KMS-11 (cell line): ENCODE data around the gene MB21D2.

Experiments used
- H2AFZ ChIP-seq: fragments of 200-600 bp; sonication (generic); 2 replicates; pipeline ENCODE4 v1.6.1; 2016; ENCODE audit warnings: antibody characterized with exemption, mixed run types, low read depth
- H3K27ac ChIP-seq: fragments of 200-600 bp; sonication (generic); 2 replicates; pipeline ENCODE4 v1.6.1; 2016; ENCODE audit warnings: mild to moderate bottlenecking, mixed run types
- H3K27me3 ChIP-seq: fragments of 200-600 bp; sonication (generic); 2 replicates; pipeline ENCODE4 v1.6.1; 2017; ENCODE audit warnings: mild to moderate bottlenecking, low read depth, mixed run types, moderate library complexity; ENCODE audit not compliant: insufficient read depth
- H3K36me3 ChIP-seq: fragments of 200-600 bp; sonication (generic); 2 replicates; pipeline ENCODE4 v1.6.1; 2017; ENCODE audit warnings: mild to moderate bottlenecking, mixed run types; ENCODE audit not compliant: insufficient read depth
- H3K4me1 ChIP-seq: fragments of 200-600 bp; sonication (generic); 2 replicates; pipeline ENCODE4 v1.6.1; 2016; ENCODE audit warnings: mild to moderate bottlenecking, low read depth, mixed run types; ENCODE audit not compliant: poor library complexity, severe bottlenecking
- H3K4me2 ChIP-seq: fragments of 200-600 bp; sonication (generic); 2 replicates; pipeline ENCODE4 v1.7.0; 2016; ENCODE audit warnings: mild to moderate bottlenecking, mixed run types
- H3K4me3 ChIP-seq: fragments of 200-600 bp; sonication (generic); IDR thresholded peaks from 2 replicates; pipeline ENCODE4 v1.6.1; 2017; ENCODE audit warnings: low read depth, low read length, mixed read lengths; ENCODE audit not compliant: insufficient read depth
- H3K79me2 ChIP-seq: fragments of 200-600 bp; sonication (generic); 2 replicates; pipeline ENCODE4 v1.6.1; 2016; ENCODE audit warnings: low read depth, mixed run types; ENCODE audit not compliant: insufficient read depth
- H3K9ac ChIP-seq: fragments of 200-600 bp; sonication (generic); 2 replicates; pipeline ENCODE4 v1.6.1; 2016; ENCODE audit warnings: mild to moderate bottlenecking, mixed run types
- H4K20me1 ChIP-seq: fragments of 200-600 bp; sonication (generic); 2 replicates; pipeline ENCODE4 v1.6.1; 2016; ENCODE audit warnings: mild to moderate bottlenecking, mixed run types; ENCODE audit not compliant: insufficient read depth
- CTCF ChIP-seq: fragments of 200-600 bp; sonication (generic); conservative IDR thresholded peaks from 2 replicates; pipeline ENCODE4 v1.6.1; 2017; ENCODE audit warnings: low read depth, mild to moderate bottlenecking, antibody characterized with exemption, low read length, moderate library complexity, mixed read lengths

Gene MB21D2

GRCh38 chr3:192830291-192831110, 87.2 kb downstream of the MB21D2 start:
- H3K27me3 ChIP-seq: no peaks in the 10 kb centered on the region
- no peak overlapping the region for H2AFZ ChIP-seq
- H3K4me1 ChIP-seq: peaks cover 56% of the 10 kb centered on the region
- H3K27ac ChIP-seq: peak overlapping the region; percentile 48
- no peaks in the 10 kb centered on the region for H3K36me3 ChIP-seq
- no peak overlapping the region for H3K4me3 ChIP-seq
- H4K20me1 ChIP-seq: no peaks in the 10 kb centered on the region
- H3K79me2 ChIP-seq: peaks cover 50% of the 10 kb centered on the region
- peak overlapping the region; percentile 9; the same call in 1 of the 2 replicates for H3K4me2 ChIP-seq
- TF ChIP-seq CTCF: no peak
- H3K9ac ChIP-seq: no peak overlapping the region

DNA sequence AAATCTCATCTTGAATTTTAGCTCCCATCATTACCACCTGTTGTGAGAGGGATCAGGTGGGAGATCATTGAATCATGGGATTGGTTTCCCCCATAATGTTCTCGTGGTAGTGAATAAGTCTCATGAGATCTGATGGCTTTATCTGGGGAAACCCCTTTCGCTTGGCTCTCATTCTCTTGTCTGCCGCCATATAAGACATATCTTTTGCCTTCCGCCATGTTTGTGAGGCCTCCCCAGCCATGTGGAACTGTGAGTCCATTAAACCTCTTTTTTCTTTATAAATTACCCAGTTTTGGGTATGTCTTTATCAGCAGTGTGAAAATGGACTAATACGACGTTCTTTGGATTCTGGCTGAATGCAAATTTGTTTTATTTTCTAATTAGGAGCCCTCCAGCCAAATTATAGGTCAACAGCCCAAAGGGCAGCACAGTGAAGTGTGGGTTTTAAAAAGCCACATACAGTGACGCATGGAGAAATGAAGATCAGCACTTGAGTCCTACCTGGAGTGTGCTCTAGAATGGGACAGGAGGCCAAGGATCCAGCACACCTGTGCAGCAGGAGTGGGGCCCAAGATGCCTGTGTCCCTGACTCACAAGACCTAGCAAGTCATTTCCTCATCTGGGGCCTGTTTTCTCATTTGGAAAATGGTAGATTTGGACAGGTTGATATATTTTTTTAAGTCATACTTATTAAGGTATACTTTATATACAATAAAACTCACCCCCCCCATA, 89.6 kb downstream of the MB21D2 start:
- Histone ChIP-seq H3K4me1 (peaks cover 53% of the 10 kb centered on the region), H3K4me2 (no peak overlapping the region), H3K79me2 (peaks cover 36% of the 10 kb centered on the region)

DNA sequence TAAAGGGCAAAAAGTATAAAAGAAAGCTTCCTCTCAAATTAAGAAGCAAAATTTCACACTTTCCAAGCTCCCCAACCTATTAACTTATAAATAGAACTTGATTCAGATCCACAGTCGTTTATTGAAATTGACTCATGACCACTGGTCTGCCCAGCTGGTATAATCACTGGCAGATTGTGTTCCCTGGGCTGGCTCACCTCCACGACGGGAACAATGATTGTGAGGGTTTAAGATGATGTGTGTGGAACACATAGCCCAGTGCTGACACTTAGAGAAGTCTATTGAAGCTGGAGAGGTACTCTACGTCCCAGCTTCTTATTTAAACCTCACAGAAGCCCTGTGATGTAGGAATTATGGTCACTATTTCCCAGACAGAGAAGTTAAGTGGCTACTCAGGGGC, 90.4 kb downstream of the MB21D2 start:
- Histone ChIP-seq H3K4me1 (peaks cover 45% of the 10 kb centered on the region), H3K27me3 (no peaks in the 10 kb centered on the region), H3K79me2 (peaks cover 27% of the 10 kb centered on the region), H3K4me2 (no peak overlapping the region), H4K20me1 (no peaks in the 10 kb centered on the region), H3K4me3 (no peak overlapping the region), H3K9ac (no peak overlapping the region), H3K36me3 (no peaks in the 10 kb centered on the region), H3K27ac (no peak overlapping the region), H2AFZ (no peak overlapping the region)
- TF ChIP-seq CTCF: no peak

More for the DNA sequence above, 89.6 kb downstream of the MB21D2 start:
- Histone ChIP-seq H3K9ac (no peak overlapping the region), H3K27me3 (no peaks in the 10 kb centered on the region), H4K20me1 (no peaks in the 10 kb centered on the region), H3K4me3 (no peak overlapping the region), H3K27ac (no peak overlapping the region), H3K36me3 (no peaks in the 10 kb centered on the region), H2AFZ (no peak overlapping the region)
- TF ChIP-seq CTCF: no peak

DNA sequence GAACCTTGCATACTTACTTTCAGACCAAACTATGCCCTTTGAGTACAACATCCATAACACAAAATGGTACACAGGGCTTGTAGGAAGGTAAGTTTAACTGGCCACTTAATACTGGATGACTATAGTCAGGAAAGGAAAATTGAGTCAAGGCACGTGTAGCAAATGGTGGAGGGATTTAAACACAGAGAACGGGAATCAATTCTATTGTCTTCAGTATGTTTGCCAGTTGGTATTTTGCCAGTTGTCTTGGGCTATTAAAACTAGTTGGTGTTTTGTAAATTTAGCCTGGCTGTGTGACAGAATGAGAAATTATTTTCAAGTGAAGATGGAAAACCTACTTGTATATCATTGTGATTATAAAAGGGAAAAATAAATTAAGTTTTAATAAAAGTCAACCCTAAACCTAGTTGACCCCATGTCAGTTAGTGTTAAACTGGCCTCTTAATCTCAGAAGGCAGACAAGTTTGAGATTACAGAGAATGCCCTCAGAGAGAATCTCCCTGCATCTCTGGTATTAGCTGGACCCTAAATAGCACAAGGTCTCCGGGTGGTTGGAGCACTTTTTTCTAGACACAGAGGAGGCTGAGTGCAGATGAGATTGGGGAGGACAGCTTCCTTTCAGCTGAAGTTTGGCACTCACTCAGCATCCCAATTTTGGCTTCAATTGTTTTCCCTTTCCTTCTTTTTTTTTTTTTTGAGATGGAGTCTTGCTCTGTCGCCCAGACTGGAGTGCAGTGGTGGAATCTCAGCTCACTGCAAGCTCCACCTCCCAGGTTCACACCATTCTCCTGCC, 91.2 kb downstream of the MB21D2 start:
- peaks cover 37% of the 10 kb centered on the region for H3K4me1 ChIP-seq
- no peak overlapping the region for H3K27ac ChIP-seq
- peaks cover 20% of the 10 kb centered on the region; the same call in 1 of the 2 replicates for H3K79me2 ChIP-seq
- H3K27me3 ChIP-seq: no peaks in the 10 kb centered on the region
- peak overlapping the region; percentile 1; the same call in 1 of the 2 replicates for H3K4me2 ChIP-seq
- H3K4me3 ChIP-seq: no peak overlapping the region
- H4K20me1 ChIP-seq: no peaks in the 10 kb centered on the region
- TF ChIP-seq CTCF: no peak
- H3K9ac ChIP-seq: no peak overlapping the region
- H2AFZ ChIP-seq: no peak overlapping the region
- H3K36me3 ChIP-seq: no peaks in the 10 kb centered on the region
